Measurements from ENCODE around the gene GDPD4.

DNA sequence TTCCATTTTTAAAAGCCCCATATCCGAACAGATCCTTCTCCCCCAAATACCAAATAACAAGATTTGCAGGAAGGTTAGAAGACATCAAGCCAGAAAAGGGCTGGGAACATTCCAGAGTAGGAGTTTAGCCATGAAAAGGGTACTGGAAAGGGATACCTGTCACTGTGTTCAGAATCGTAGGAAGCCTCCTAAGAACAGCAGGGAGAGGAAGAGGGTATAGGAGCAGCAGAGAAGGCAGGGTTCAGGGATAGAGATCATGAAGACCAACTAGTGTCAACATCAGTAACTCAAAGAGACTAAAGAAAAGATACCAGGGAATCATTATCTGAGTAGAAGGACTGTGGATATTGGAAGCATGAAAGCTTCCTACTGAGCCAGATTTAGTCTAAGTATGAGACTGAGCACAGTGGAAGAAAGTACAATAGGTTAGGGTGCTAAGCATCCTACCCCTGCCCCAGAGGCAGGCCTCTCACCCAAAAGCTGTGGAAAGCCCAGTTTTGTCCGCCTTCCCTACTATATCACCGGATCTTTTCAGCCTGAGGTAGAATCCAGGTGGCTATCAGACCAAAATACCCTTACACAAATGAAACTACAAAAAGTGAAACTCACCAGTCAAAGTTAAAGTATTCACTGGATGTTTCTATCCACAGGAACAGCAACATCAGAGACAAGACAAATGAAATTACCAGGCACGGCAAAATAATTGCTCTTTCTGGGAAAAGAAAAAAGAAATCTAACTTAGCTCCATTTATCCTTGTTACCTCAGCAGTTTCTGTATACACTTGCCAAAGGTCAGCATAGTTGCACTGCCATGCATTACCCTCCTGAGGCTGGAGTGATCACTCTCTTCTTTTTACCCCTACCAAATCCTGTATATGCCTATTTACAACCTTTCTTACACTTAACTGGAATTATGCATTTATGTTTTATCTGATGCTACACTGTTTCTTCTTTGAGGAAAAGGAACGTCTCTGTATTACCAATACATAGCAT is 16.7 kb downstream of the GDPD4 start:
- TF ChIP-seq, protein P1, sequence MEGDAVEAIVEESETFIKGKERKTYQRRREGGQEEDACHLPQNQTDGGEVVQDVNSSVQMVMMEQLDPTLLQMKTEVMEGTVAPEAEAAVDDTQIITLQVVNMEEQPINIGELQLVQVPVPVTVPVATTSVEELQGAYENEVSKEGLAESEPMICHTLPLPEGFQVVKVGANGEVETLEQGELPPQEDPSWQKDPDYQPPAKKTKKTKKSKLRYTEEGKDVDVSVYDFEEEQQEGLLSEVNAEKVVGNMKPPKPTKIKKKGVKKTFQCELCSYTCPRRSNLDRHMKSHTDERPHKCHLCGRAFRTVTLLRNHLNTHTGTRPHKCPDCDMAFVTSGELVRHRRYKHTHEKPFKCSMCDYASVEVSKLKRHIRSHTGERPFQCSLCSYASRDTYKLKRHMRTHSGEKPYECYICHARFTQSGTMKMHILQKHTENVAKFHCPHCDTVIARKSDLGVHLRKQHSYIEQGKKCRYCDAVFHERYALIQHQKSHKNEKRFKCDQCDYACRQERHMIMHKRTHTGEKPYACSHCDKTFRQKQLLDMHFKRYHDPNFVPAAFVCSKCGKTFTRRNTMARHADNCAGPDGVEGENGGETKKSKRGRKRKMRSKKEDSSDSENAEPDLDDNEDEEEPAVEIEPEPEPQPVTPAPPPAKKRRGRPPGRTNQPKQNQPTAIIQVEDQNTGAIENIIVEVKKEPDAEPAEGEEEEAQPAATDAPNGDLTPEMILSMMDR (IDR thresholded peaks at IDR 0.05; ENCODE audit: low read length): no peak
- TF ChIP-seq EZH2phosphoT487 (IDR thresholded peaks at IDR 0.05; ENCODE audit: low read length): no peak
- no peak for TF ChIP-seq EZH2 (optimal IDR thresholded peaks at IDR 0.05; ENCODE audit: low read depth, low read length)

Measured in MM.1S (cell line).